Measurements from ENCODE around the gene DEK.

- no peak for TF ChIP-seq EZH2 (IDR thresholded peaks at IDR 0.05; ENCODE audit: insufficient read depth, low read length)
- no peak for TF ChIP-seq CTCF (IDR thresholded peaks at IDR 0.05; ENCODE audit: insufficient read depth, low read depth, low read length)
These were observed 76.6 kb downstream of the DEK start for GRCh38 chr6:18187701-18188100.

Data from astrocyte (in vitro differentiated cells and primary cell).